ENCODE measurements around the gene DISC1.

Gene DISC1

GRCh38 chr1:232062967-232063366, 436.4 kb downstream of the DISC1 start:
- DNase-seq: no peak

GRCh38 chr1:232066521-232066920, 439.9 kb downstream of the DISC1 start:
- no peak for DNase-seq

GRCh38 chr1:232074265-232074664, 447.7 kb downstream of the DISC1 start:
- no peak for DNase-seq

GRCh38 chr1:232077809-232078208, 451.2 kb downstream of the DISC1 start:
- no peak for DNase-seq

- DNase-seq: no peak
These were observed 458.1 kb downstream of the DISC1 start for GRCh38 chr1:232084584-232085223.

GRCh38 chr1:232090816-232091215, 464.2 kb downstream of the DISC1 start:
- no peak for DNase-seq

All from activated CD4-positive, CD25-positive, alpha-beta regulatory T cell (primary cell).